Mucosa of rectum (tissue), 2 donors: Measurements from ENCODE around the gene TBC1D1.

Experiments
- H3K27ac ChIP-seq, 2 donors: one replicate each; pipeline ENCODE4 v1.7.0; 2013; ENCODE audit warnings: inconsistent platforms in 2 of 2, low read depth in 2 of 2, low read length in 2 of 2
- H3K27me3 ChIP-seq, 2 donors: one replicate each; pipeline ENCODE4 v1.7.0; 2013; ENCODE audit warnings: low read length in 2 of 2; ENCODE audit not compliant: control insufficient read depth in 2 of 2, insufficient read depth in 2 of 2
- H3K36me3 ChIP-seq, 2 donors: one replicate each; pipeline ENCODE4 v1.7.0; 2013; ENCODE audit warnings: low read length in 2 of 2; ENCODE audit not compliant: control insufficient read depth in 2 of 2, insufficient read depth in 2 of 2
- H3K4me1 ChIP-seq, 2 donors: one replicate each; pipeline ENCODE4 v1.7.0; 2013; ENCODE audit warnings: low read length in 2 of 2, mild to moderate bottlenecking in 1 of 2; ENCODE audit not compliant: control insufficient read depth in 2 of 2, insufficient read depth in 2 of 2
- H3K4me3 ChIP-seq, 2 donors: one replicate each; pipeline ENCODE4 v1.7.0; 2013; ENCODE audit warnings: low read length in 2 of 2
- H3K9ac ChIP-seq, 2 donors: one replicate each; pipeline ENCODE4 v1.7.0; 2013; ENCODE audit warnings: low read length in 2 of 2, low read depth in 1 of 2, mild to moderate bottlenecking in 1 of 2
- H3K9me3 ChIP-seq, 2 donors: one replicate each; pipeline ENCODE4 v1.7.0; 2013; ENCODE audit warnings: low read length in 2 of 2; ENCODE audit not compliant: control insufficient read depth in 2 of 2
- donor health status: healthy.
- donor health status: Normal muscosa, but diverticular disease.

TBC1D1 gene

DNA sequence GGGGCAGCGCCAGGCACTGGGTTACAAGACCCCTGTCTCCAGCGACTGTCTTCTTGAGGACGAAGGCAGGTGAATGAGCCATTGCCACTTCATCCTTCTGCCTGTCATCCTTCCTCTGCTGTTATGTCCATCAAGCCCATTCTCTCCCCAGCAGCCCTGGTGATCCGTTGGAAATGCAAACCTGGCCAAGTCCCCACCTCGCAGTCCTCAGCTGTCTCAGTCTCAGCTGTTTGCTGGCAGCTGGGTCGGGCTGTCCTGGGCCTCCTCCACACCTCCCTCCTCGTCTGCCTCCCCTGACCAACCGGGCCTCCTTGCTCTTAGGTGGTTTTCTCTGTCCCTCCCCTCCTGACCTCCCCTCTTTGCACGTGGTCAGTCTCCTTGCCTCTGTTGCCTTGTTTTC, 107.3 kb downstream of the TBC1D1 start:
- peaks cover 0 to 4% of the 10 kb centered on the region in 2 donors for H3K4me1 ChIP-seq
- no peak overlapping the region for H3K27ac ChIP-seq
- no peak overlapping the region for H3K9ac ChIP-seq
- no peaks in the 10 kb centered on the region for H3K9me3 ChIP-seq
- no peaks in the 10 kb centered on the region for H3K36me3 ChIP-seq
- H3K4me3 ChIP-seq, result no peak overlapping the region
- H3K27me3 ChIP-seq, result no peaks in the 10 kb centered on the region

- Histone ChIP-seq H3K27me3 (no peaks in the 10 kb centered on the region), H3K9me3 (no peaks in the 10 kb centered on the region), H3K27ac (no peak overlapping the region), H3K9ac (no peak overlapping the region), H3K36me3 (no peaks in the 10 kb centered on the region), H3K4me1 (peaks cover 0 to 4% of the 10 kb centered on the region in 2 donors), H3K4me3 (no peak overlapping the region)
These were observed 108.3 kb downstream of the TBC1D1 start for GRCh38 chr4:37999000-37999716.

GRCh38 chr4:37999965-38000364, 109.1 kb downstream of the TBC1D1 start:
- Histone ChIP-seq H3K4me1 (peaks cover 0 to 4% of the 10 kb centered on the region in 2 donors), H3K36me3 (no peaks in the 10 kb centered on the region), H3K27me3 (no peaks in the 10 kb centered on the region), H3K9me3 (no peaks in the 10 kb centered on the region), H3K9ac (no peak overlapping the region), H3K27ac (no peak overlapping the region), H3K4me3 (no peak overlapping the region)

DNA sequence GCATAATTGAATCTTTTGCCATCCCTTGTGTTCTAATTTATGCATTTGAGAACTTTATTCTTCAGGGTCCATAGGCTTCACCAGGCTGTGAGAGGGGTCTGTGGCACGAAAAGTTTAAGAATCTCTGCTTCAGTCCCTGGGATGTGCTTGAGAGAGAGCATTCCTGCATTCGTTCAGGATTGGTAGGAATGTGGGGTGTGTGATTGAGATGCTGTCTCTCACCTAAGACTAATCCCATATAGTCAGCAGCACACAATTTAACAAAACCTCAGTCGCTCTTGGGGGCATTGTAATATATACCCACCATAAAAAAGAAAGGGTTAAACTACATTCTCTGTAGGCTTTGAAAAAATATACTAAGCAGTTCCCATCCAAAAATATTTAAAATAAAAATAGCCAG, 111.0 kb downstream of the TBC1D1 start:
- Histone ChIP-seq H3K27me3 (no peaks in the 10 kb centered on the region), H3K9ac (no peak overlapping the region), H3K4me3 (no peak overlapping the region), H3K27ac (no peak overlapping the region), H3K4me1 (no peaks in the 10 kb centered on the region), H3K36me3 (no peaks in the 10 kb centered on the region), H3K9me3 (no peaks in the 10 kb centered on the region)

DNA sequence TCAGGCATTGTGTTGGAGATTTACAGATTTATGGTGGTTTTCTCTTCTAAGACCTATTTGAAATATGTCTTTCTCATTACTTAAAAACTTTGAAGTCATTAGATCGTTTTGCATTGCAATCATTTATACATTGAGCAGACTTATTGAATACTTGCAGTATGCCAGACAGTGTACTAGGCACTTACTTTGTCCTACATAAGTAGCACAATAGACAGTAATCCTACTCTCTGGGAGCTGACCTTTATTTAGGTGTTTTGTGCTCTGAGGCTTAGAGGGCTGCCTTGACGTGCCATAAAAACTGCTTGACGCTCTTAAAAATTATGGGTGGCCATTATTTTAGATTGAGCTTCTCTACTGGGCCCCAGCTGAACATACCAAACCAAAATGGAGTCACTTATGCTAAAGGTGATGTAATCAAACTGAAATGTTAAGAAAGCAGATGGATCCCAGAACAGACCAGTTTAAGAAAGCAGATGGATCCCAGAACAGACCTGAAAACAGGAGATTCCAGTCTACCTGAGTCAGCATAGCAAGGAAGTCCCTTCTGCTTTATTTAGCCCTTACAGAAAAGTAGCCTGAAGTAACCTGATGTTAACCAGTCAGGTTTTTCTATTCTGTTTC, 111.7 kb downstream of the TBC1D1 start:
- Histone ChIP-seq H3K27ac (no peak overlapping the region), H3K27me3 (no peaks in the 10 kb centered on the region), H3K4me1 (no peaks in the 10 kb centered on the region), H3K4me3 (no peak overlapping the region), H3K9me3 (no peaks in the 10 kb centered on the region), H3K36me3 (no peaks in the 10 kb centered on the region), H3K9ac (no peak overlapping the region)

DNA sequence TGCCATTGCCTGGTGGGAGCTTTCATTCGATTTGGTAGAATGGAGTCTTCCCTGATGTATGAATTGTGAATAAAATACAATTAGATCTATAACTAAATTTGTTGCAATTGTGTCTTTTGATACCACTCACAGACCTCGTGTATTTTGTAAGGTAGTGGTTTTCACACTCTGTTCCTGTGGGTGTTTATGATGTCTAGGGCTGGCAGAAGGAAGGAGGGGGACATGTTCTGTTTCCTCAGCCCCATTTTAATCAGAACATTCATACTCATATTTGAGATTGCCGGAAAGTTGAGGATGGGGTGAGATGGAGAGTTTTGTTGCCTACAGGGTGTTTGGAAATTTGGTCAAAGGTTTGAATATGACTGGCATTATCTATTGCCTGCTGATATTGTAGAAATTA, 112.2 kb downstream of the TBC1D1 start:
- H3K27me3 ChIP-seq, result no peaks in the 10 kb centered on the region
- no peaks in the 10 kb centered on the region for H3K36me3 ChIP-seq
- H3K9me3 ChIP-seq, result no peaks in the 10 kb centered on the region
- no peak overlapping the region for H3K9ac ChIP-seq
- no peaks in the 10 kb centered on the region for H3K4me1 ChIP-seq
- H3K27ac ChIP-seq, result no peak overlapping the region
- H3K4me3 ChIP-seq, result no peak overlapping the region

DNA sequence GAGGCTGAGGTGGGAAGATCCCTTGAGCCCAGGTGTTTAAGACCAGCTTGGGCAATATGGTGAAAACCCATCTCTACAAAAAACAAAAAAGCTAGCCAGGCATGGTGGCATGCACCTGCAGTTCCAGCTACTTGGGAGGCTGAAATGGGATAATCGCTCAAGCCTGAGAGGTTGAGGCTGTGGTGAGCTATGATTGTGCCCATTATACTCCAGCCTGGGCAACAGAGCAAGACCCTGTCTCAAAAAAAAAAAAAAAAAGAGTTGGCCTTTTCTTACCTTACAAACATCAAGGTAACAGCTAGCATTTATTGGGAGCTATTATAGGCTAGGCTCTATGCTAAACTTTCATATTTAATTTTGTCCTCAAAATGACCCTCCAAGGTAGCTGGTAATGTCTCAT, 112.7 kb downstream of the TBC1D1 start:
- Histone ChIP-seq H3K27ac (no peak overlapping the region), H3K9ac (no peak overlapping the region), H3K4me3 (no peak overlapping the region), H3K4me1 (peaks cover 0 to 2% of the 10 kb centered on the region in 2 donors), H3K27me3 (no peaks in the 10 kb centered on the region), H3K36me3 (no peaks in the 10 kb centered on the region), H3K9me3 (no peaks in the 10 kb centered on the region)

DNA sequence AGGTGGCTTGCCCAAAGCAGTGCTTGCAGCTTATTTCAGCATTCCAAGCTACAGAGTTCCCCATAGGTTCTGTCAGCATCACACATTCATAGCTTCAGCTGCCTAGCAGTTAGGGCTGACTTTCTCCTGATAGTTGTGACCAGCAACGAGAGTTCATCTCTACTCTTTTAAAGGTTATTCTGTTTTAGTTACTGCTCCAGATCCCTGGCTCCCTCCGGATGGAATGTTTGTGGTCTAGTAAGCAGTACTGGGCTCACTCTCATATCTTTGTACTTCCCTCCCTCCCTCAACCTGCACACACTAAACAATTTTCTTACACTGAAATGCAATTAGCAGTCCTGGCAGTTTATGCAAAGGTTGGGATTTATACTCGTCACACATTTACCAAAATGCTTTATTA, 113.2 kb downstream of the TBC1D1 start:
- H3K4me1 ChIP-seq, result peaks cover 0 to 3% of the 10 kb centered on the region in 2 donors
- no peaks in the 10 kb centered on the region for H3K36me3 ChIP-seq
- H3K4me3 ChIP-seq, result no peak overlapping the region
- no peak overlapping the region for H3K9ac ChIP-seq
- H3K9me3 ChIP-seq, result no peaks in the 10 kb centered on the region
- H3K27me3 ChIP-seq, result no peaks in the 10 kb centered on the region
- H3K27ac ChIP-seq, result no peak overlapping the region

- H3K9me3 ChIP-seq, result no peaks in the 10 kb centered on the region
- H3K4me1 ChIP-seq, result peaks cover 0 to 3% of the 10 kb centered on the region in 2 donors
- H3K9ac ChIP-seq, result no peak overlapping the region
- H3K27ac ChIP-seq, result no peak overlapping the region
- no peak overlapping the region for H3K4me3 ChIP-seq
- no peaks in the 10 kb centered on the region for H3K36me3 ChIP-seq
- no peaks in the 10 kb centered on the region for H3K27me3 ChIP-seq
These were observed 114.0 kb downstream of the TBC1D1 start for GRCh38 chr4:38004887-38005286.

DNA sequence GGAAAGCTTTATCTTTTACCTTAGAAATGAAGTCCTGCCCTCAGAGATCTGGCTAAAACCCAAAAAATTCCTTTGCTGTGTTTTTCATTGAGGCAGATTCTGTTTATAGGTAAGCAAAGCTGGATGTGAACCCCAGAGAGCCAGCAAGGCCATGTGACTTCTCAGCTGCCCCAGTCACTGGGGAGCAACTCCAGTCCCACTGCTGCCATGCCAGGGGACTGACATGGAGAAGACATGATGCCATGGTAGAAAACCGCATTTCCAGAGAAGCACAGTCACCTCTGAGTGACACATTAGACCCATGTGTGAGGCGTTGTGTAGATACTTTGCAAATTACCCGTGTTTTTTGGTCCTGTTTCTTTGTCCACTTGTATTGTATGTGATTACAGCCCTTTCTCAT, 114.8 kb downstream of the TBC1D1 start:
- Histone ChIP-seq H3K27ac (no peak overlapping the region), H3K9ac (no peak overlapping the region), H3K27me3 (no peaks in the 10 kb centered on the region), H3K4me1 (peaks cover 0 to 3% of the 10 kb centered on the region in 2 donors), H3K4me3 (no peak overlapping the region), H3K9me3 (no peaks in the 10 kb centered on the region), H3K36me3 (no peaks in the 10 kb centered on the region)
